K562 treated with DMSO at 1 percent for 4 hours (cell line): ENCODE results near the gene CYP4F3. TPM values are rescaled to one million over a fixed set of nuclear protein-coding genes. Genes with fewer than 3 reads are reported as not detected.

Experiments
- total RNA-seq: library from RNA; unstranded; fragments of 300-600 nt; gene quantifications from 2 replicates; pipeline ENCODE4 v1.2.3, GENCODE V29; 2022; ENCODE audit not compliant: insufficient read depth

Gene CYP4F3
- not detected in 2 replicates for total RNA-seq

DNA sequence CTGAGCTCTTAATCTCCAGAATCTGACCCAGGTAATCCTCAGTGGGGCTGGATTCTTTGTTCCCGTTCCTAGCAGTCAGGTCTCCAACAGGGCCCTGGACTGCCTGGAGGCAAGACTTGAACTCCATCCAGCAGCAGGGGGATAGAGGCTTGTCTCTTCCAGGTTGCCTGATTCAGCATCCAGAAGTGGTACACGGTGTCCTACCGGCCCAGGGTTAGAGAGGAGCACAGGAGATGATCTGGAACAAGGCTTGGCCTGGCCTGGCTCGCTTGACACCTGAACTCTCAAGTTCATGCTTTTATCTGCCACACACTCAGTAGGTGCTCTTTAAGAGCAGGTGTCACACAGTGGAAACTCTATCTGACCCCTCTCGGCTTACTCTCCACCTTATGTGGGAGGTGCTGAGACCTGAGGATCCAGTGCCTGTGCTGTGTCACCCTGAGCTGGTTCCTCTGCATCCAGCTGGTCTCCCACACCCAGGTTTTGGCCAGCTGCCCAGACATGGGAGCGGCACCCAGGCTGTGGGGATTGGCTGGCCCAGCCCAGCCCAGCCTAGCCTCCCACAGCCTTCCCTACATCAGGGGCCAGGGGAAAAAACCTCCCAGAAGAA is at the start of gene CYP4F3:
CYP4F3 (plus strand) TSS at position 604 of the 610 bp plus-strand sequence. CDS start 519 bp downstream, outside the sequence.

GRCh38 chr19:15614507-15615379 is 26.0 kb upstream of the CYP4F3 start, which contains the start of gene CYP4F8:
CYP4F8 (plus strand) TSS chr19:15615218; CDS start chr19:15615617, 399 bp downstream.

DNA sequence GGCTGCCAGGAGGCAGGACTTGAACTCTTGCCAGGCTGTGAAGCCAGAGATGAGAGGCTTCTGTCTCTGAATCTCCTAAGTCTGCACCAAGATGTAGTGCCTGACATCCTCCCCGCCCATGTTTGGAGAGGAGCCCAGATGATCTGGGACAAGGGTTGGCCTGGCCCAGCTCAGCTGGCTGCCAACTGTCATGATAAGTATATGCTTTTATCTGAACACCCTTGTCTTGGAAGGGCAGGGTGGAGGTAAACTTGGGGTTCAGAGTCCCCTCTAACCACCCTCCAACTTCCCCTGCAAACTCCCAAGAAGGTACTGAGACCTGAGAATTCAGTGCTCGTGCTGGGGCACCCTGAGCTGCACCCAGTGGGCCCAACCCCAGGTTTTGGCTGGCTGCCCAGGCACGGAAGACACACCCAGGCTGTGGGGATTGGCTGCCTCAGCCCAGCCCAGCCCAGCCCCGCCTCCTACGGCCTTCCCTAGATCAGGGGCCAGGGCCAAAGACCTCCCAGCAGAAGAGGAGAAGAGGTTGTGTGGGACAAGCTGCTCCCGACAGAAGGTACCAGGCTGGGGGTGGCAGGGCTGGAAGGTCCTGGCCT is 32.0 kb downstream of the CYP4F3 start, which contains the start of gene CYP4F12:
CYP4F12 (plus strand) TSS at position 508 of the 596 bp plus-strand sequence. CDS start 443 bp downstream, outside the sequence.

Other genes starting within 250 kb of the CYP4F3 start
- 100 and 101 TPM in 2 replicates for gene AKAP8L, start 221.9 kb upstream of the CYP4F3 start, total RNA-seq
- 11.6 and 13.1 TPM in 2 replicates for gene WIZ, start 190.9 kb upstream of the CYP4F3 start, total RNA-seq
- not detected in 2 replicates for gene RASAL3, start 176.4 kb upstream of the CYP4F3 start, total RNA-seq
- gene PGLYRP2, start 161.4 kb upstream of the CYP4F3 start, total RNA-seq = not detected in 2 replicates
- gene CYP4F22, start 132.4 kb upstream of the CYP4F3 start, total RNA-seq = not detected in 2 replicates
- not detected in 2 replicates for gene CYP4F8, start 25.7 kb upstream of the CYP4F3 start, total RNA-seq
- gene CYP4F12, start 32.2 kb downstream of the CYP4F3 start, total RNA-seq = not detected in 2 replicates
- gene OR10H2, start 87.1 kb downstream of the CYP4F3 start, total RNA-seq = not detected in 2 replicates
- gene OR10H3, start 97.1 kb downstream of the CYP4F3 start, total RNA-seq = not detected in 2 replicates
- not detected in 2 replicates for gene OR10H5, start 146.8 kb downstream of the CYP4F3 start, total RNA-seq
- gene OR10H1, start 174.8 kb downstream of the CYP4F3 start, total RNA-seq = not detected in 2 replicates